PC-3 (cell line): Measurements from ENCODE around the gene NINJ2.

ENCODE experiments used
- CTCF ChIP-seq: fragments of 300-600 bp; sonication (generic); conservative IDR thresholded peaks from 2 replicates; pipeline ENCODE4 v1.5.1; 2017; ENCODE audit warnings: antibody characterized with exemption, low read depth, mild to moderate bottlenecking, low read length
- EZH2 ChIP-seq: fragments of 300-600 bp; sonication (generic); IDR thresholded peaks from one replicate; pipeline ENCODE4 v1.6.1; 2017; ENCODE audit warnings: antibody characterized with exemption, mild to moderate bottlenecking, low read length; ENCODE audit not compliant: unreplicated experiment

GRCh38 chr12:536751-537245 lies 126.4 kb downstream of the NINJ2 start:
- TF ChIP-seq CTCF: no peak
- no peak for TF ChIP-seq EZH2
